Neuronal stem cell (in vitro differentiated cells): ENCODE measurements around the gene SH2D1A.

Experiments used
- DNase-seq: peaks from one replicate; pipeline ENCODE4 v3.0.0-alpha.2; 2013; ENCODE audit warnings: low spot score
- H2AFZ ChIP-seq: one replicate; pipeline ENCODE4 v1.6.1; 2013; ENCODE audit warnings: mild to moderate bottlenecking, low read length, inconsistent platforms
- H2AK5ac ChIP-seq: 2 replicates; pipeline ENCODE4 v1.6.1; 2013; ENCODE audit warnings: low read depth, mild to moderate bottlenecking, inconsistent platforms, low read length, moderate library complexity, mixed read lengths
- H2BK120ac ChIP-seq: 2 replicates; pipeline ENCODE4 v1.6.1; 2013; ENCODE audit warnings: low read depth, mild to moderate bottlenecking, inconsistent platforms, low read length, moderate library complexity, mixed read lengths
- H2BK12ac ChIP-seq: one replicate; pipeline ENCODE4 v1.6.1; 2013; ENCODE audit warnings: low read length, inconsistent platforms
- H2BK15ac ChIP-seq: 2 replicates; pipeline ENCODE4 v1.6.1; 2013; ENCODE audit warnings: mild to moderate bottlenecking, low read length, inconsistent platforms, mixed read lengths
- H2BK5ac ChIP-seq: one replicate; pipeline ENCODE4 v1.6.1; 2013; ENCODE audit warnings: inconsistent platforms, mild to moderate bottlenecking, low read length, moderate library complexity
- H3K14ac ChIP-seq: one replicate; pipeline ENCODE4 v1.6.1; 2013; ENCODE audit warnings: low read length, inconsistent platforms
- H3K18ac ChIP-seq: 2 replicates; pipeline ENCODE4 v1.6.1; 2013; ENCODE audit warnings: low read length, inconsistent platforms
- H3K23ac ChIP-seq: 2 replicates; pipeline ENCODE4 v1.6.1; 2013; ENCODE audit warnings: low read depth, mild to moderate bottlenecking, mixed read lengths, low read length, inconsistent platforms; ENCODE audit not compliant: poor library complexity
- H3K27ac ChIP-seq: replicated peaks from 3 replicates; pipeline ENCODE4 v1.5.1; 2013; ENCODE audit warnings: low read length, inconsistent platforms
- H3K27me3 ChIP-seq, 3 experiments: 2 replicates each; pipeline ENCODE4 v1.6.1; 2013; ENCODE audit warnings: low read length in 3 of 3, mild to moderate bottlenecking in 2 of 3, inconsistent platforms in 1 of 3, low read depth in 1 of 3, mixed read lengths in 1 of 3, moderate library complexity in 1 of 3; ENCODE audit not compliant: control insufficient read depth in 3 of 3, insufficient read depth in 3 of 3
- H3K36me3 ChIP-seq, 2 donors: replicated peaks in 1 of 2; 2 replicates each; pipeline ENCODE4 v1.6.1; 2013; ENCODE audit warnings: low read length in 2 of 2; ENCODE audit not compliant: control insufficient read depth in 2 of 2, insufficient read depth in 2 of 2
- H3K4ac ChIP-seq: 2 replicates; pipeline ENCODE4 v1.6.1; 2013; ENCODE audit warnings: inconsistent platforms, mild to moderate bottlenecking, low read length, moderate library complexity
- H3K4me1 ChIP-seq, 2 donors: 1 replicate in 1 of 2; 2 replicates in 1 of 2; pipeline ENCODE4 v1.6.1; 2013; ENCODE audit warnings: low read length in 2 of 2, low read depth in 1 of 2; ENCODE audit not compliant: control insufficient read depth in 2 of 2, insufficient read depth in 1 of 2
- H3K4me2 ChIP-seq: one replicate; pipeline ENCODE4 v1.6.1; 2013; ENCODE audit warnings: mild to moderate bottlenecking, low read length, inconsistent platforms; ENCODE audit not compliant: insufficient read depth, poor library complexity, severe bottlenecking
- H3K4me3 ChIP-seq, 2 donors: 2 replicates each; pipeline ENCODE4 v1.5.1; 2013; ENCODE audit warnings: low read length in 2 of 2, mild to moderate bottlenecking in 2 of 2, inconsistent platforms in 1 of 2, moderate library complexity in 1 of 2
- H3K79me1 ChIP-seq: one replicate; pipeline ENCODE4 v1.6.1; 2013; ENCODE audit warnings: low read depth, mild to moderate bottlenecking, inconsistent platforms, low read length, moderate library complexity
- H3K9ac ChIP-seq: one replicate; pipeline ENCODE4 v1.6.1; 2013; ENCODE audit warnings: mild to moderate bottlenecking, low read depth, low read length, inconsistent platforms; ENCODE audit not compliant: poor library complexity
- H3K9me3 ChIP-seq, 2 donors: replicated peaks in 1 of 2; 2 replicates each; pipeline versions ENCODE3 to v1.6.1; 2013; ENCODE audit warnings: low read length in 2 of 2, mild to moderate bottlenecking in 2 of 2, inconsistent platforms in 1 of 2, low read depth in 1 of 2, mixed read lengths in 1 of 2, moderate library complexity in 1 of 2; ENCODE audit not compliant: control insufficient read depth in 2 of 2, insufficient read depth in 1 of 2
- H4K8ac ChIP-seq: one replicate; pipeline ENCODE4 v1.6.1; 2013; ENCODE audit warnings: low read depth, mild to moderate bottlenecking, inconsistent platforms, low read length, moderate library complexity
- H4K91ac ChIP-seq: one replicate; pipeline ENCODE4 v1.6.1; 2013; ENCODE audit warnings: low read length, low read depth, mild to moderate bottlenecking, inconsistent platforms; ENCODE audit not compliant: poor library complexity
- WGBS, 2 donors: extraction: QIAGEN DNeasy Blood & Tissue Kit; methylation state at CpG; one replicate each; pipeline ENCODE4 v1.1.7; 2013; ENCODE audit warnings: missing lambda C conversion rate in 2 of 2, mixed read lengths in 1 of 2; ENCODE audit not compliant: insufficient read length in 2 of 2, insufficient replicate concordance in 1 of 2; ENCODE audit errors: extremely low coverage in 2 of 2; 5-methylcytosine and 5-hydroxymethylcytosine counted together

The SH2D1A gene

DNA sequence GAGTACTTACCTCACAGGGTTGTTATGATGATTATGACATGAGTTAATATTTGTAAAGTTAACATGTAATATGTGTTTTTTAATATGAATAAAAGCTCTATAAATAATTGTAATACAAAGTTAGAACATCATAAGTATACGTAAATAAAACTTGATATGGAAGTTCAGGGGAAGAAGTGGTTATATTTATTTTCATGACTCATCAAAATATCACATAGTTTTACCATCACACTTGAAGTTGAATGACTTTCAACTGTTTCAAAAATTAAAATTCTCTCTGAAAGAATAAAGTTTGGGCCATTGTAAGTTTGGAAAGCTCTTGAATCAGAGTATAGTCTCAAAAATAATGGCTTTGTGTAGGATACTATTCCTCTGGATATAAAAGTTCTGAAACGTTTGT, 8.3 kb downstream of the SH2D1A start:
- Histone ChIP-seq H2BK15ac (no peak overlapping the region), H3K79me1 (no peaks in the 10 kb centered on the region), H3K36me3 (no peaks in the 10 kb centered on the region), H3K18ac (no peak overlapping the region), H2BK5ac (no peak overlapping the region), H4K91ac (no peak overlapping the region), H2BK12ac (no peak overlapping the region), H3K4ac (no peak overlapping the region), H2BK120ac (no peak overlapping the region), H3K23ac (no peak overlapping the region), H3K4me1 (no peaks in the 10 kb centered on the region), H3K4me3 (no peak overlapping the region), H2AK5ac (no peak overlapping the region), H3K9ac (no peak overlapping the region), H3K27ac (no peak overlapping the region), H3K4me2 (no peak overlapping the region), H3K14ac (no peak overlapping the region), H3K27me3 (no peaks in the 10 kb centered on the region), H3K9me3 (no peaks in the 10 kb centered on the region), H4K8ac (no peak overlapping the region), H2AFZ (no peak overlapping the region)
- WGBS, 2 donors, result no CpG with 5 or more reads among the region's 2 CpGs
- no peak for DNase-seq

DNA sequence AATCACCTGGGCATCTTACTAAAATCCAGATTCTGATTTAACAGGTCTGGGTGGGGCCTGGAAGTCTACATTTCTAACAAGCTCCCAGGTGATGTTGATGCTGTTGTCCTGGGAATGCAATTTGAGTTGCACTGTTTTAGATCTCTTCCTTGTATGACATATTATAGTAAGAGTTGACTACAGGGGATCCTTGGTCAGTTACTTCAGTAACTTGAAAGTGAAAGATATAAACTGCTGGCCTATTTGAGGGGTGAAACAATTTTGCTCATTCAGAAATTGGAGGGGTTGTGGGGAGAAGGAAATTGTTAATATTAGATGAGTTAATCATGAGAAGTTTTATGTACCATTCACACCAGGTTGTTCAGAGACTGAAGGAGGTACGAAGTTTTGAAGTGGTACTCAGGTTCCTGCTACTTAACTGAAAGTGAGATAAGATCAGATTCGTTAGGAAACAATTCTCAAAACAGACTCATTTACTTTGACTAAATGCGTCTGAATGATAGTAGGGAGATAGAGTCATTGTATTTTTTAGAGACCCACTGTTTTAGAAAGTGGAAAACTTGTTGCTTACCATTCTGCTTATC, 12.5 kb downstream of the SH2D1A start:
- no peak overlapping the region for H4K91ac ChIP-seq
- H3K36me3 ChIP-seq, result no peaks in the 10 kb centered on the region
- H3K23ac ChIP-seq, result no peak overlapping the region
- no CpG with 5 or more reads among the region's 3 CpGs for WGBS, 2 donors
- no peak overlapping the region for H4K8ac ChIP-seq
- no peak overlapping the region for H2BK120ac ChIP-seq
- no peaks in the 10 kb centered on the region for H3K4me1 ChIP-seq
- H3K4me3 ChIP-seq, result no peak overlapping the region
- H2AK5ac ChIP-seq, result no peak overlapping the region
- DNase-seq, result no peak
- H3K9me3 ChIP-seq, result no peaks in the 10 kb centered on the region
- no peak overlapping the region for H3K14ac ChIP-seq
- H2BK12ac ChIP-seq, result no peak overlapping the region
- no peak overlapping the region for H3K9ac ChIP-seq
- H3K18ac ChIP-seq, result no peak overlapping the region
- no peaks in the 10 kb centered on the region for H3K79me1 ChIP-seq
- no peak overlapping the region for H3K4me2 ChIP-seq
- no peaks in the 10 kb centered on the region for H3K27me3 ChIP-seq
- H2AFZ ChIP-seq, result no peak overlapping the region
- no peak overlapping the region for H2BK5ac ChIP-seq
- H3K4ac ChIP-seq, result no peak overlapping the region
- no peak overlapping the region for H3K27ac ChIP-seq
- H2BK15ac ChIP-seq, result no peak overlapping the region

DNA sequence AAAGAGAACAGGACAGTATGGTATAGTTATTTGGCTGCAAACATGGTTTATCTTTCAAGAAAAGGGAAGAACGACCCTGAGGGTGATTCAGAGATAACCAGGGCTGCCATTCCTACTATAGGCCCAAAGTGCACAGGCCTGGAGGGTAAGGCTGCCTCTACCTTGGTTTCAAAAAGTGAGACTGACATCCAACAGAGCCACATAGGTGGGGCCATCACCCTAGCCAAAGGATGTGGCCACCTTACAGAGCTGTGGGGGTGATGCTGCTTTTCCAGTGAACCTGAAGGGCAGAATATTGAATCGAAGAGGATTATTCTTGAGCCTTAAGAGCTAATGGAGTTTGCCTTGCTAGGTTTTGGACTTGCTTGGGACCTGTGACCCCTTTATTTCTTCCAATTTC, 15.7 kb downstream of the SH2D1A start:
- Histone ChIP-seq H4K91ac (no peak overlapping the region), H3K4me3 (no peak overlapping the region), H2BK5ac (no peak overlapping the region), H3K9ac (no peak overlapping the region), H3K23ac (no peak overlapping the region), H3K4me2 (no peak overlapping the region), H3K9me3 (no peaks in the 10 kb centered on the region), H2BK12ac (no peak overlapping the region), H2AFZ (no peak overlapping the region), H3K27me3 (no peaks in the 10 kb centered on the region), H3K27ac (no peak overlapping the region), H3K79me1 (no peaks in the 10 kb centered on the region), H3K18ac (no peak overlapping the region), H2BK15ac (no peak overlapping the region), H3K4me1 (no peaks in the 10 kb centered on the region), H4K8ac (no peak overlapping the region), H2AK5ac (no peak overlapping the region), H3K4ac (no peak overlapping the region), H3K36me3 (no peaks in the 10 kb centered on the region), H2BK120ac (no peak overlapping the region), H3K14ac (no peak overlapping the region)
- DNase-seq, result no peak
- no CpG with 5 or more reads among the region's 2 CpGs for WGBS, 2 donors

DNA sequence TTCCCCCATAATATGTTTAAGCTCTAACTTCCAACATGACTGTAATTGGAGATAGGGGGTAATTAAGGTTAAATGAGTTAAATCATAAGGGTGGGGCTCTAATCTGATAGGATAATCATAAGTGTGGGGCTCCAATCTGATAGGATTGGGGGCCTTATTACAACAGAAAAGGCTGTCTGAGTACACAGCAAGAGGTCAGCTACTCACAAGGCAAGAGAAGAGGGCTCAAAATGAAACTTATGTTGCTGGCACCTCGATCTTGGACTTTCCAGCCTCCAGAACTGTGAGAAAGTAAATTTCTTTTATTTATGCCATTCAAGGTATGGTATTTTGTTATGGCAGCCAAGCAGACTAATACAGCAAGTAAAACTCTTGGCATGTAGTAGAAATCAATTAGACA, 16.4 kb downstream of the SH2D1A start:
- Histone ChIP-seq H3K27ac (no peak overlapping the region), H3K4ac (no peak overlapping the region), H2BK15ac (no peak overlapping the region), H2AK5ac (no peak overlapping the region), H2BK120ac (no peak overlapping the region), H3K36me3 (no peaks in the 10 kb centered on the region), H2AFZ (no peak overlapping the region), H3K18ac (no peak overlapping the region), H3K14ac (no peak overlapping the region), H3K4me3 (no peak overlapping the region), H4K91ac (no peak overlapping the region), H3K9ac (no peak overlapping the region), H3K4me2 (no peak overlapping the region), H3K4me1 (no peaks in the 10 kb centered on the region), H3K27me3 (no peaks in the 10 kb centered on the region), H3K23ac (no peak overlapping the region), H4K8ac (no peak overlapping the region), H3K9me3 (no peaks in the 10 kb centered on the region), H2BK12ac (no peak overlapping the region), H2BK5ac (no peak overlapping the region), H3K79me1 (no peaks in the 10 kb centered on the region)
- DNase-seq, result no peak
- no CpG with 5 or more reads among the region's 1 CpG for WGBS, 2 donors
